Activated gamma-delta T cell (primary cell): ENCODE measurements around the gene OR56A3.

Source experiments
- DNase-seq: peaks from one replicate; lab custom pipeline; 2025; lab: John Stamatoyannopoulos, UW

The OR56A3 gene

GRCh38 chr11:5973530-5973929 lies 31.5 kb downstream of the OR56A3 start:
- DNase-seq: no peak

GRCh38 chr11:5983443-5983842 lies 41.4 kb downstream of the OR56A3 start:
- no peak for DNase-seq

DNA sequence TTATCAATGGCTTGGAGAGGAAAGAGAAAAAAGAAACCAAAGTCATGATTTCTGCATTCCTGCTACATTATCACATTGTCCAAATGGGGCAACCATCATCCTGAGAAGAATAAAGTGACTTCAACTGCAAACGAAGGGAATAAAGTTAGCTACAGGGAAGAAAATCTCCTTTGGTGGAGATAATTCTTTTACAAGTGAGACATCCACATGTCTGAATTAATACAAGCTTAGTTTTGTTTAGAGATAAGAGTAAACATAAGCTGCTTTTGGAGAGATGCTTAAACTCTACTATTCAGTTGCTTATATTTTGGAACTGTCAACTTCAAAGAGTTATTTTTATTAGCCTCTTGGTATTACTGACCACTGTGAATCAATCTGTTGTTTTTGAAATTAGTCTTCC lies 44.8 kb downstream of the OR56A3 start, which contains the start of gene OR52L1:
TSS of gene OR52L1 (minus strand) at position 101 of the 400 bp plus-strand sequence. CDS start at position 46, 55 bp downstream.
- no peak for DNase-seq

- DNase-seq: no peak
Observed at GRCh38 chr11:5989203-5989602, 47.2 kb downstream of the OR56A3 start.

- no peak for DNase-seq
Observed at GRCh38 chr11:5992150-5992549, 50.1 kb downstream of the OR56A3 start.

- DNase-seq: no peak
Observed at GRCh38 chr11:5992604-5993251, 50.7 kb downstream of the OR56A3 start.

DNA sequence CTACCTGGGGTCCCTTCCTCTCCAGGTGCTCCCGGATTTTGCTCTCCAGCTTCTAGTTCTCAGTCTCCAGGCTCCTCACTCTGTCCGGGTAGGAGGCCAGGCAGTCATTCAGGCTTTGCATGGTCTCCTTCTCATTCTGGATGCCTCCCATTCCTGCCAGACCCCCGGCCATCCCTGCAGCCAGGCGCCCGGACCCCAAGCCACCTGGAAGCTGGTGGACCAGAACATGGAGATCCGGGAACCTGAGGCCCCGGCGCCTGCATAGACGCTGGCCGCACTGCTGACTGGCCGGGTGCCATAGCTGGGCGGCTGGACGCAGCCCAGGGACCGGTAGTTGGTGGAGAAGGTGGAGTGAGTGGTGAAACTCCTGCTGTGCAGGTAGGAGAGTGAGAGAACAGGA lies 52.7 kb downstream of the OR56A3 start:
- no peak for DNase-seq
